Hepatocyte (in vitro differentiated cells): ENCODE results near the gene HEATR5B. TPM values are rescaled to one million over a fixed set of nuclear protein-coding genes. Genes with fewer than 3 reads are reported as not detected.

Experiments
- DNase-seq: peaks from one replicate; pipeline ENCODE4 v3.0.0-alpha.2; 2016; ENCODE audit warnings: low spot score
- H2AFZ ChIP-seq: fragments of 200-600 bp; sonication (generic); 2 replicates; pipeline ENCODE4 v1.6.0; 2016; ENCODE audit warnings: antibody characterized with exemption, mild to moderate bottlenecking
- H3K27ac ChIP-seq: fragments of 200-600 bp; sonication (generic); 2 replicates; pipeline ENCODE4 v1.5.1; 2016; ENCODE audit warnings: mild to moderate bottlenecking
- H3K27me3 ChIP-seq: fragments of 200-600 bp; sonication (generic); 2 replicates; pipeline ENCODE4 v1.6.1; 2016
- H3K36me3 ChIP-seq: fragments of 200-600 bp; sonication (generic); replicated peaks from 2 replicates; pipeline ENCODE4 v1.5.1; 2016; ENCODE audit warnings: low read depth; ENCODE audit not compliant: insufficient read depth
- H3K4me1 ChIP-seq: fragments of 200-600 bp; sonication (generic); 2 replicates; pipeline ENCODE4 v1.5.1; 2016; ENCODE audit warnings: mild to moderate bottlenecking, moderate library complexity; ENCODE audit not compliant: insufficient read depth
- H3K4me2 ChIP-seq: fragments of 200-600 bp; sonication (generic); 2 replicates; pipeline ENCODE4 v1.6.0; 2016
- H3K4me3 ChIP-seq: fragments of 200-600 bp; sonication (generic); 2 replicates; pipeline ENCODE4 v1.5.1; 2016; ENCODE audit warnings: mild to moderate bottlenecking
- H3K79me2 ChIP-seq: fragments of 200-600 bp; sonication (generic); 2 replicates; pipeline ENCODE4 v1.6.0; 2017; ENCODE audit warnings: mild to moderate bottlenecking
- H3K9me2 ChIP-seq: fragments of 200-600 bp; sonication (generic); replicated peaks from 2 replicates; pipeline ENCODE4 v1.6.0; 2017; ENCODE audit warnings: mild to moderate bottlenecking; ENCODE audit not compliant: insufficient read depth
- H3K9me3 ChIP-seq: fragments of 200-600 bp; sonication (generic); 2 replicates; pipeline ENCODE4 v1.5.1; 2016; ENCODE audit warnings: low read depth, mild to moderate bottlenecking
- H4K20me1 ChIP-seq: fragments of 200-600 bp; sonication (generic); 2 replicates; pipeline ENCODE4 v1.6.0; 2016; ENCODE audit warnings: mild to moderate bottlenecking; ENCODE audit not compliant: insufficient read depth, poor library complexity, severe bottlenecking
- CTCF ChIP-seq: fragments of 200-600 bp; sonication (generic); IDR thresholded peaks from 2 replicates; pipeline ENCODE4 v1.5.1; 2016; ENCODE audit warnings: antibody characterized with exemption, mild to moderate bottlenecking; ENCODE audit not compliant: poor library complexity
- EZH2 ChIP-seq: fragments of 200-600 bp; sonication (generic); IDR thresholded peaks from 2 replicates; pipeline ENCODE4 v1.6.1; 2016; ENCODE audit warnings: antibody characterized with exemption, mild to moderate bottlenecking, borderline replicate concordance
- EZH2phosphoT487 ChIP-seq: fragments of 200-600 bp; sonication (generic); IDR thresholded peaks from one replicate; pipeline ENCODE4 v1.6.1; 2018; ENCODE audit warnings: antibody characterized with exemption, mild to moderate bottlenecking, low read depth, moderate library complexity; ENCODE audit not compliant: unreplicated experiment, severe bottlenecking
- WGBS: methylation state at CpG from one replicate; pipeline ENCODE4 v1.1.6; 2016; ENCODE audit warnings: low lambda C conversion rate; ENCODE audit errors: missing lambda C conversion rate; 5-methylcytosine and 5-hydroxymethylcytosine counted together
- polyA plus RNA-seq: library from polyadenylated mRNA; unstranded; fragments of >200 nt; fragmentation: Nextera tagmentation; extraction: Ambion mirVana; gene quantifications from 2 replicates; pipeline ENCODE4 v1.2.1, GENCODE V29; 2016
- total RNA-seq: library from RNA; depleted of rRNA; stranded (reverse); fragments of >200 nt; gene quantifications from 2 replicates; pipeline ENCODE4 v1.2.3, GENCODE V29; 2014

The HEATR5B gene
- total and polyA plus RNA-seq, 2 experiments from 2014 or later = 5.1 to 25.1 TPM

GRCh38 chr2:36960773-36961172, 123.4 kb downstream of the HEATR5B start:
- peaks cover 82% of the 10 kb centered on the region for H3K79me2 ChIP-seq
- no peaks in the 10 kb centered on the region for H3K9me3 ChIP-seq
- H3K27me3 ChIP-seq = no peaks in the 10 kb centered on the region
- peaks cover 9% of the 10 kb centered on the region for H3K4me1 ChIP-seq
- H3K4me3 ChIP-seq = no peak overlapping the region
- no peak for TF ChIP-seq EZH2
- TF ChIP-seq CTCF = no peak
- TF ChIP-seq EZH2phosphoT487 = no peak
- no peaks in the 10 kb centered on the region for H4K20me1 ChIP-seq
- 94% methylated on average over 5 of the region's 5 CpGs for WGBS
- no peak overlapping the region for H3K27ac ChIP-seq
- H2AFZ ChIP-seq = no peak overlapping the region
- no peaks in the 10 kb centered on the region for H3K36me3 ChIP-seq
- no peak overlapping the region for H3K4me2 ChIP-seq
- DNase-seq = no peak
- H3K9me2 ChIP-seq = no peaks in the 10 kb centered on the region

GRCh38 chr2:36960005-36960675, 124.0 kb downstream of the HEATR5B start:
- no peaks in the 10 kb centered on the region for H4K20me1 ChIP-seq
- H3K27me3 ChIP-seq = no peaks in the 10 kb centered on the region
- H3K4me1 ChIP-seq = peaks cover 9% of the 10 kb centered on the region
- H3K9me2 ChIP-seq = no peaks in the 10 kb centered on the region
- H3K79me2 ChIP-seq = peaks cover 88% of the 10 kb centered on the region
- no peak overlapping the region for H3K4me3 ChIP-seq
- no peaks in the 10 kb centered on the region for H3K36me3 ChIP-seq
- WGBS = 81% methylated on average over 2 of the region's 2 CpGs
- no peak overlapping the region for H3K4me2 ChIP-seq
- TF ChIP-seq EZH2phosphoT487 (no peak), EZH2 (no peak), CTCF (no peak)
- no peak overlapping the region for H2AFZ ChIP-seq
- no peak overlapping the region for H3K27ac ChIP-seq
- no peaks in the 10 kb centered on the region for H3K9me3 ChIP-seq
- DNase-seq = no peak

GRCh38 chr2:36954977-36955607, 129.1 kb downstream of the HEATR5B start:
- no peaks in the 10 kb centered on the region for H3K4me1 ChIP-seq
- H3K27me3 ChIP-seq = no peaks in the 10 kb centered on the region
- 91% methylated on average over 6 of the region's 6 CpGs for WGBS
- no peak overlapping the region for H2AFZ ChIP-seq
- H3K27ac ChIP-seq = no peak overlapping the region
- TF ChIP-seq CTCF = no peak
- no peak for TF ChIP-seq EZH2
- TF ChIP-seq EZH2phosphoT487 = no peak
- no peaks in the 10 kb centered on the region for H3K9me2 ChIP-seq
- H3K4me2 ChIP-seq = no peak overlapping the region
- DNase-seq = no peak
- no peaks in the 10 kb centered on the region for H4K20me1 ChIP-seq
- no peak overlapping the region for H3K4me3 ChIP-seq
- H3K9me3 ChIP-seq = no peaks in the 10 kb centered on the region
- H3K36me3 ChIP-seq = no peaks in the 10 kb centered on the region
- H3K79me2 ChIP-seq = peaks cover 87% of the 10 kb centered on the region
